COLO668 (cell line): ENCODE measurements around the gene SEC16B.

Source experiments
- DNase-seq: peaks from one replicate; lab custom pipeline; 2025; ENCODE audit not compliant: unreplicated experiment; lab: John Stamatoyannopoulos, UW

SEC16B gene

DNA sequence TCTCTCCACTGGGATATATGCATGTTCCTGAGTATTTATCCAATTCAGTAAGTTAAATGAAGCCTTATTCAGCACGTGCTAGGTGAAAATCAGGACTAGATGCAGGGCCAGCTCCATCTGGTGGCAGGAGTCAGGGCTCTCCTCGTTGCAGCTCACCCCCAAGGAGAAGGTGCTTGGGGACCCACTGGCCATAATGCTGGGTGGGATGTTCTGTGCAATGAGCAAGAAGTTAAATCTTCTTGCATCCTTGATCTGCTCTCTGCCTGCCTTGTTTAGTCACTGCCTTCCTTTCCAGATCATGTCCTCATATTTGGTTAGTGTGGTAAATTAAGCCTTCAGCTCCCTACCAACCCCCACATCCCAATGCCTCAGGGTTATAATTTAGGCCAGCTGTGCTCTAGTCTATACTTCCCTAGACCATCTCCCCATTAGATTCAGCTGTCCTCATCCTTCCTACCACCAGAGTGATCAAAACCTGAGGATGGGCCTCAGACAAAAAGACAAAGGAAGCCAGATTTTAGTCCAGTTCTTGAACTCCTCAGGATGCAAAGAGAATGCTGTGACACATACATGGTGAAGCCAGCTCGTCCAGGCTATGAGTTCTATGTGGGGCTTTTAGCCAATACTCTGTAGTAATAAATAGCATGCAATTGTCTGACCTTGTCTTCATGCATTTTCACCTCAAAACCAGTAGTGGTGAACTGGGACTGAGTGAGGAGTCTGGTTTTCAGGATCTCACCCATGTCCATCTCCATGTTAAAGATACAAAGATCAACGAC lies 55.9 kb downstream of the SEC16B start:
- DNase-seq, result peak; percentile 64

DNA sequence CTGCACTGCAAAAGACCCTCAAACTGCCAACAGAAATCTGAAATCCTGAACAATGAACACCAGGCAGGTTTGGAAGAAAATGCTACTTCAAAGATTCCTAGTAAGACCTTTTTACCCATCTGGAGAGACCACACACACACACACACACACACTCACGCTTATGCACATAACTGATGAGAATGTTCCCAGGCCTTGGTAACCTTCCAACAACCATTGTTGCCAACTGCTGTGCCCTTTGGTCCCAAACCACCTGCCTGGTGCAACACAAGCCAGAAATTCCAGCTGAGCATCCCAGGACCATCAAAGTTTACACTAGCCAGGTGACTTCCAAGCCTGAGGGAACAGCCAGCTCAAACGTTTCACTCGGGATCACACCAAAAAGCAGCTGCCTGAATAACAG lies 56.9 kb downstream of the SEC16B start:
- DNase-seq, result peak; percentile 75

DNA sequence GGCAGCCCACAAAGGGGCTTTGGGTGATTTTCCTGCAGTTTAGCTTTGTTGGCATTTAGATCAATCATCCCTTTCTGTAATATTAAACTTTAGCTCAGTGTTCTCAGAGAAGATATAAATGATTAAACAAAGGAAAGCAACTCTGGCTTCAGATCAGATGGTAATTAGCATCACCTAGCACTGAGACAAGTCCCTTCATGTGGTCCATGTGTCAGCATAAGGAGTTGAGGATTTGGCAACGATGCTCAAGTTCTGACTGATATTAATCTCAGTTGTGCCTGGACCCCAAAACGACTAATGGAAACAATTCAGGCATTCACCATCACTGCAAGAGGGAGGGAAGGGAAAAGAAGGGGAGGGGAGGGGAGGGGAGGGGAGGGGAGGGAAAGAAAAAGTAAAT lies 60.4 kb downstream of the SEC16B start:
- DNase-seq, result no peak

DNA sequence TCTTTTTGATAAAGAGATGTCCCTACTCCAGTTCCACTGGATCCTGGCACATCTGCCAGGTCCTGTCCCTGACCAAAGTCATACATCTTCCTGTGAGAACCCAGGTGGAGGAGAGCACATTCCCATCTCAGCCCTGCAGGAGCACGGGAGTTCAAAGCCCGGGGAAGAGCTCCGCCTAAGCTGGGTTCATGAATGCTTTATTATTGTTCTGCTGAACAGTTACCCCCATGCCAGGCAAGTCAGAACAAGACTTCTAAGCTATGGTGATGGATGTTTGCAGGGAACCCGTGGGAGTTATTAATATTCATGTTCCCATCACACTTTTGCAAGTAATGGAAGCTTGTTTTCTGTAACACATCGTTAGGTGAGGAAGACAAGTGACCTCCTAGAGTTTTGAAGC lies 62.9 kb downstream of the SEC16B start:
- no peak for DNase-seq

DNA sequence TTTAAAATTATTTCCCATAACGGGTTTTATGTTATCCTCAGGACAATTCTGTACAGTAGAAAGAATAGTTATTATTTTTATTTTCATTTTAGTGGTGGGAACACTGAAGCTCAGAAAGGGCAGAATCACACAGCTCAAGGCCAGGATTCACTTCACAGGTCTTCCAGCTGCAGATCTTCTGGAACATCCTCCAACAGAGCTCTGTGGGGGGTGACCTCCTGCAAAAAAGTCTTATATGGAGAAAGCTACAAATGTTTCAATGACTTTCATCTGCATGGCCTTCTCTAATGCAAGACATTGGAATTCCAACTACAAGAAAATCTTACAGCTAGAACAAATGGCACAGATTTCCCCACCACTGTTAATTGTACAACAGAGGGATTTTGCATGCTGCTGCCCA lies 64.2 kb downstream of the SEC16B start:
- DNase-seq, result no peak

DNA sequence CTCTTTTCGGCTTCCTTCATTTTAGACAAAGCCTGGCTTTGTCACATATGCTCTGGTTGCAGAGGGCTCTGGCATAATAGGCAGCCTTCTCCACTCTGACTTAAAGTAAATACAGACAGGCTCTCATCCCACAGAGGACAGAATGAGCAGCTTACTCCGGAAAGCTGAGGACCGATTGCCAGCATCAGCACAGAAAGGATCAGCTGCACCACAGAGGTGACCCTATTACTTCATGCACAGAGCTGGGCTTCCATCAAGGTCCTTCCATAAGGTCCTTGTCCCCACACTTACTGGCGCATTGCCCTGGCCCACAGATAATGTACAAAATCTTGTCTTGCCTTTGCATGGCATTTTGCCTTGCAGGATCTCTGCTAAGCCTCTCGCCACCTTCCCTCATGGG lies 67.6 kb downstream of the SEC16B start:
- DNase-seq, result peak; percentile 22

DNA sequence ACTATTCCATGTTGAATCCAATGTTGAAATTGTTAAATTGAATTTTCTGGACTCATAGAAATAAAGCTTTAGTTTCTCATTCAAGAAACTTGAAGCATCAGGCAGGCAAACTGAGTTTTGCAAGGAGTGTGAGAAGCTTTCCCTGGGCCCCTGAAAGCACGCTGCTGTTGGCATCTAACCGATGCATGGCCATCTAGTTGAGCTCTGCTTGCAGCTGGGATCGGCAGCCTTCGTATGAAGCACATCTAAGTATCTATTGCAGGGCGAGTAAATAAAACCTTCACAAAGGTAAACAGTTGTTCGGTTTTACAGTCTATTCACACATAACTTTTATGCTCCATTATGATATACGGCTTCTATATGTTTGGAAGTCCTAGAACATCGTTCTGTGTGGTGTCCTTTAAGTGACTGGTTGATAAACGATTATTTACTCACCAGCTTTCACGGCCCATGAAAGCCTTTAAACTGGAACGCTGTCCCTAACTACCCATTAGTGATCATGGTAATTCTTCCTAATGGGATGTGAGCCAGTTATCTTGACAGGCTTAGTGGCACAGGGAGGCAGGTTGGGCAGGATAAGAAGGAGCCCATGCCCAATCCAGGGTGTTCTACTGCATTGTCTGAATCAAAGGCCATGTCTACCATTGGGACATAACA lies 71.7 kb downstream of the SEC16B start:
- DNase-seq, result peak; percentile 84

DNA sequence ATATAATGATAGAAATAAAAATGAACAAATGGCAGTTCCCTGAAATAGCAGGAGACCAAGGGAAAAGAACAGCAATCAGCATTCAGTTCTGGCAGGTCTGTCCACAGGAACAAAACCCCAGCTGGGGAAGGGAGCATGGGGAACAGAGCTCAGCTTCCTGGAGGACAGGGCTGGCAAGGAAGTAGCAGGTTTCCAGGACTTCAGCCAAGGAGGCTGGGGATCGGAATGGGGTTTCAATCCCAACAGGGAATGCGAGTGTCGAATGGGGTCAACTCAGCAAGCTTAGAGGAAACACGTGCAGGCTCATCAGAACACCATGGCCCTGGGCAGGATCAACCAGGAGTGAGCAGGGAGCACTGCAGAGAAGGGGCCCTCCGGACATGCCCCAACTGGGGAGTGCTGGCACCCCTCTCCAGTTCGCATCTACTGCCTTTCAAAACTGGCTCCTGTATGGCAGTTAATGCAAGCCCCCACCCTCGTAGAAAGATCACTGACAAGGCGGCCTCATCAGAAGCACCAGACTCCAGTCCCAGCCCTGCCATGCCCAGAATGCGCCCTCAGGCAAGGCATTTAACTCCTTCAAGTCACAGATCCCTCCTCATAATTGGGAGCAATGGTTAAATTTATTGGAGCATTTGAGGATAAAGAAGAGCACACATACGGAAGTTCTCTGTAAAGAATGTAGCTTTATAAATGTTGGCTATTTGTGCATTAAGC lies 72.4 kb downstream of the SEC16B start:
- peak; percentile 32 for DNase-seq
